ENCODE results near the gene YJEFN3.

GRCh38 chr19:19485998-19486290, 42.8 kb upstream of the YJEFN3 start:
- no peak for TF ChIP-seq CTCF (IDR thresholded peaks at IDR 0.05; ENCODE audit: insufficient read depth, low read length, poor library complexity, severe bottlenecking)
- no peak for TF ChIP-seq EZH2phosphoT487 (conservative IDR thresholded peaks at IDR 0.05; ENCODE audit: low read length)
